K562 (cell line): ENCODE results near the gene PDE3A. TPM values are rescaled to one million over a fixed set of nuclear protein-coding genes. Genes with fewer than 3 reads are reported as not detected.

Source experiments
- ATAC-seq: fragments of 200-7000 bp; cut with Tn5 transposase; 3 replicates; pipeline ENCODE4 v1.9.1; 2020; ENCODE audit warnings: moderate library complexity
- BruUV-seq: library from RNA; stranded (reverse); fragments of 400-500 nt; replicated peaks from 2 replicates; lab custom pipeline; 2021; lab: Mats Ljungman, UMichigan
- CTCF ChIA-PET: fragments of 300-600 bp; formaldehyde crosslinking; extraction: SDS; loops from one replicate; lab custom pipeline; 2021; ENCODE audit warnings: low intra/inter-chr PET ratio; lab: Yijun Ruan, JAX
- POLR2A ChIA-PET: fragments of 300-600, 350-650 bp; sonication (Branson Sonifier 250); formaldehyde crosslinking; extraction: SDS; loops from one replicate; lab custom pipeline; 2021; ENCODE audit warnings: antibody characterized with exemption, inconsistent platforms; lab: Yijun Ruan, JAX
- DNase-seq, 4 experiments: peaks; one replicate each; pipeline versions ENCODE4 v3.0.0 to v3.0.0-alpha.2; 2011 to 2018; ENCODE audit warnings: low spot score in 3 of 4, mixed read lengths in 3 of 4; ENCODE audit errors: extremely low read depth in 1 of 4
- FAIRE-seq: peaks from 2 replicates; lab custom pipeline; 2011; peaks lifted over from hg19 to GRCh38; lab: Jason Lieb, UNC
- H2AFZ ChIP-seq: 2 replicates; pipeline ENCODE4 v1.6.0; 2011; ENCODE audit warnings: low read depth, low read length, control low read depth, inconsistent platforms
- H3K27ac ChIP-seq: fragments of 200-600 bp; 3 replicates; pipeline ENCODE4 v1.8.0; 2011; ENCODE audit warnings: low read depth, mild to moderate bottlenecking, control low read depth, inconsistent platforms, low read length, moderate library complexity, mixed read lengths; ENCODE audit errors: extremely low read depth
- H3K27me3 ChIP-seq, 2 experiments: fragments of 300-600 bp in 1 of 2; 2 replicates in 1 of 2; 3 replicates in 1 of 2; pipeline versions ENCODE4 v1.6.0 to v1.8.0; 2011; ENCODE audit warnings: inconsistent platforms in 2 of 2, low read length in 2 of 2, mild to moderate bottlenecking in 1 of 2, mixed read lengths in 1 of 2, moderate library complexity in 1 of 2; ENCODE audit not compliant: control insufficient read depth in 2 of 2, insufficient read depth in 2 of 2
- H3K36me3 ChIP-seq: fragments of 300-600 bp; 3 replicates; pipeline ENCODE4 v1.8.0; 2011; ENCODE audit warnings: mild to moderate bottlenecking, low read length, inconsistent platforms; ENCODE audit not compliant: control insufficient read depth, insufficient read depth
- H3K4me1 ChIP-seq, 2 experiments: fragments of 200-600 bp in 1 of 2; replicated peaks in 1 of 2; 2 replicates in 1 of 2; 3 replicates in 1 of 2; pipeline versions ENCODE4 v1.5.1 to v1.8.0; 2011; ENCODE audit warnings: inconsistent platforms in 2 of 2, low read length in 2 of 2, mild to moderate bottlenecking in 1 of 2, mixed read lengths in 1 of 2, moderate library complexity in 1 of 2; ENCODE audit not compliant: control insufficient read depth in 2 of 2, insufficient read depth in 2 of 2
- H3K4me2 ChIP-seq: 2 replicates; pipeline ENCODE4 v1.6.1; 2011; ENCODE audit warnings: low read length, control low read depth, inconsistent platforms, mixed read lengths; ENCODE audit not compliant: insufficient read depth
- H3K4me3 ChIP-seq: fragments of 200-600 bp; sonication (generic), shearing (Covaris generic); 2 replicates; pipeline ENCODE4 v1.5.1; 2016; ENCODE audit warnings: control low read depth, inconsistent platforms
- H3K79me2 ChIP-seq: fragments of 200-600 bp; 3 replicates; pipeline ENCODE4 v1.8.0; 2011; ENCODE audit warnings: low read length, inconsistent platforms; ENCODE audit not compliant: control insufficient read depth, insufficient read depth
- H3K9ac ChIP-seq, 2 experiments: 2 replicates each; pipeline versions ENCODE4 v1.6.0 to v1.6.1; 2011; ENCODE audit warnings: low read depth in 2 of 2, low read length in 2 of 2, control low read depth in 1 of 2, inconsistent platforms in 1 of 2, mild to moderate bottlenecking in 1 of 2, mixed read lengths in 1 of 2; ENCODE audit not compliant: insufficient read depth in 1 of 2
- H3K9me1 ChIP-seq: one replicate; pipeline ENCODE4 v1.6.0; 2011; ENCODE audit warnings: inconsistent platforms, mild to moderate bottlenecking, low read length, moderate library complexity; ENCODE audit not compliant: control insufficient read depth, insufficient read depth
- H3K9me3 ChIP-seq: replicated peaks from 2 replicates; pipeline ENCODE4 v1.5.1; 2011; ENCODE audit warnings: low read depth, low read length, inconsistent platforms; ENCODE audit not compliant: control insufficient read depth, insufficient read depth
- H4K20me1 ChIP-seq: replicated peaks from 2 replicates; pipeline ENCODE4 v1.6.1; 2011; ENCODE audit warnings: low read length, inconsistent platforms, mixed read lengths; ENCODE audit not compliant: control insufficient read depth, insufficient read depth
- ARID2 ChIP-seq: fragments of 450-650 bp; IDR thresholded peaks from 2 replicates; pipeline ENCODE4 v1.6.1; 2017; ENCODE audit warnings: antibody characterized with exemption, mild to moderate bottlenecking
- ATF7 ChIP-seq: fragments of 450-650 bp; IDR thresholded peaks from 2 replicates; pipeline ENCODE4 v1.7.1; 2014; ENCODE audit warnings: mild to moderate bottlenecking, moderate library complexity
- CHCHD3 ChIP-seq: fragments of 250-450 bp; sonication (Bioruptor Pico); IDR thresholded peaks from 2 replicates; pipeline ENCODE4 v2.1.2; 2022; ENCODE audit warnings: mild to moderate bottlenecking
- ELF2 ChIP-seq: fragments of 250-450 bp; sonication (Bioruptor Pico); IDR thresholded peaks from 2 replicates; pipeline ENCODE4 v1.5.0; 2021; ENCODE audit warnings: mild to moderate bottlenecking
- EP400 ChIP-seq: fragments of 450-650 bp; IDR thresholded peaks from 2 replicates; pipeline ENCODE4 v1.6.1; 2017; ENCODE audit warnings: antibody characterized with exemption, mild to moderate bottlenecking, moderate library complexity
- ETV1 ChIP-seq: fragments of 450-650 bp; conservative IDR thresholded peaks from 2 replicates; pipeline ENCODE4 v1.6.1; 2016; ENCODE audit warnings: missing genetic modification characterization, control low read depth, low read depth, missing compliant biosample characterization
- KLF13 ChIP-seq: fragments of 450-650 bp; IDR thresholded peaks from 2 replicates; pipeline ENCODE4 v1.6.1; 2016; ENCODE audit warnings: missing genetic modification characterization, low read depth, mild to moderate bottlenecking, missing compliant biosample characterization, moderate library complexity, borderline replicate concordance
- MYNN ChIP-seq, 2 experiments: sonication (generic); formaldehyde crosslinking in 1 of 2; IDR thresholded peaks; 2 replicates each; pipeline versions ENCODE4 v1.5.0 to v1.6.1; 2016 to 2020; ENCODE audit warnings: antibody characterized with exemption in 1 of 2, missing genetic modification reagents in 1 of 2
- PCBP2 ChIP-seq: fragments of 200-400 bp; formaldehyde crosslinking; IDR thresholded peaks from 2 replicates; pipeline ENCODE4 v1.6.1; 2018; ENCODE audit warnings: low read length, low read depth, mild to moderate bottlenecking, moderate library complexity; ENCODE audit not compliant: poor library complexity, severe bottlenecking
- TRIM24 ChIP-seq, 2 experiments: fragments of 450-650 bp; IDR thresholded peaks; 2 replicates each; pipeline ENCODE4 v1.6.1; 2016
- ZFPM2 ChIP-seq: fragments of 250-450 bp; sonication (Bioruptor Pico); IDR thresholded peaks from 2 replicates; pipeline ENCODE4 v1.5.1; 2022; ENCODE audit warnings: mild to moderate bottlenecking
- ZNF174 ChIP-seq: fragments of 250-450 bp; sonication (Bioruptor Pico); IDR thresholded peaks from 2 replicates; pipeline ENCODE4 v1.4.0; 2020; ENCODE audit warnings: mild to moderate bottlenecking
- whole genome bisulfite sequencing: fragments of 100-300 bp; shearing (Covaris generic); methylation state at CpG from one replicate; pipeline ENCODE4 v1.1.6; 2016; ENCODE audit warnings: low coverage, mixed read lengths; ENCODE audit not compliant: insufficient coverage; ENCODE audit errors: missing lambda C conversion rate; 5-methylcytosine and 5-hydroxymethylcytosine counted together
- in situ Hi-C: fragments of 300-500 bp; cut with MboI; formaldehyde crosslinking; loops from 4 replicates; pipeline ENCODE4 v1.15.0; 2018; ENCODE audit warnings: inconsistent platforms, mixed read lengths
- intact Hi-C: fragments of 100-400 bp; cut with micrococcal nuclease; formaldehyde crosslinking; loops from 2 replicates; pipeline ENCODE4 v1.14.2; 2022
- polyA plus RNA-seq, 8 experiments: library from polyadenylated mRNA; depleted of rRNA in 4 of 8; stranded (reverse) in 5 of 8; unstranded in 3 of 8; fragments of >200 nt; fragmentation: Nextera tagmentation in 2 of 8; fragmentation: Illumina TruSeq in 1 of 8; extraction: Ambion mirVana in 2 of 8; extraction: Trizol in 1 of 8; gene quantifications; 2 replicates each; pipeline versions ENCODE4 v1.2.1 to v1.2.3, GENCODE V29; 2011 to 2014; ENCODE audit warnings: inconsistent platforms in 1 of 8, missing spikeins in 1 of 8
- total RNA-seq, 7 experiments: library from RNA; depleted of rRNA in 6 of 7; stranded (reverse); fragments of >200 nt in 6 of 7; fragmentation: Illumina TruSeq in 2 of 7; extraction: Trizol in 2 of 7; gene quantifications; 2 replicates each; pipeline versions ENCODE4 v1.2.1 to v1.2.3, GENCODE V29; 2011 to 2021; ENCODE audit warnings: low replicate concordance in 1 of 7

Gene PDE3A
- total and polyA plus RNA-seq, 9 of the 15 experiments (the other 6 are each of a cell fraction or from before 2014, with no cell fraction given) = 0.02 TPM; not detected in 8

DNA sequence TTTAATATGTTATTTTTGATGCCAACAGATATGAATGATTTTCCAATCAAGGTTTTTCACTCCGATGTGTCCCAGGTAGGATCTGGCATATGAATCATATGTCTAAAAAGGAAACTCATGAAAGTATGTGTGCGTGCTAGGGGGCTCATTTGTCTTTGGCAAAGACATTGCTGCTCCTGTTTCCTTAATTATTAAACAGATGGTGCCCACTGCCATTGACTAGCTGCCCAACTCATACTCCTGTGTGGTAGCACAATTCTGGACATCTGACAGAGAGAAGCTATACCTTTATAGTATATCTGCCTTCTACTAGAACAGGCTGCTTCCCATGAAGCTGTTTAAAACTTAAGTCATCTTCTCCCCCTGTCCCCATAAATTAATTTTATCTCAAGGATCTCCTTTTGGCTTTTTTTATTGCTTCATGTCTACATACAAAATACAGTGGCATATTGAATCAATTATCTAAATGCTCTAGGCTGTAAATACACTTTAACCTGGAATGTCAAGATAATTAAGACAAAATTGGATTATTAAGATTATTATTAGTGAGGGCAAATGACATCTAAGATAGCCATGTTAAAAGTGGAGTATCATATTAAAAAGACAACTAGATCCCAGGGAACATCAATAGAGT is 1.4 kb upstream of the PDE3A start:
- no peak for ATAC-seq
- Histone ChIP-seq H3K4me2 (no peak overlapping the region), H3K4me3 (no peak overlapping the region), H3K36me3 (no peaks in the 10 kb centered on the region), H4K20me1 (no peaks in the 10 kb centered on the region), H2AFZ (no peak overlapping the region), H3K4me1 (no peaks in the 10 kb centered on the region), H3K27ac (no peak overlapping the region), H3K9ac (no peak overlapping the region), H3K79me2 (no peaks in the 10 kb centered on the region), H3K27me3 (no peaks in the 10 kb centered on the region), H3K9me3 (no peaks in the 10 kb centered on the region), H3K9me1 (no peaks in the 10 kb centered on the region)
- 0% methylated on average over 2 of the region's 2 CpGs for WGBS
- intact Hi-C loops = no loop called here
- BruUV-seq = no TSS peak
- POLR2A ChIA-PET = no interaction called here
- DNase-seq = no peak
- in situ Hi-C loops = no loop called here
- no peak for TF ChIP-seq CHCHD3 (CRISPR knock-in tag)
- TF ChIP-seq KLF13 = no peak
- no peak for TF ChIP-seq TRIM24 (IDR thresholded peaks at IDR 0.05)
- TF ChIP-seq ETV1 (tag) = no peak
- TF ChIP-seq EP400 = no peak
- no peak for TF ChIP-seq ELF2 (CRISPR knock-in tag)
- TF ChIP-seq ZNF174 (CRISPR knock-in tag) = no peak
- TF ChIP-seq MYNN (IDR thresholded peaks at IDR 0.05) = no peak
- no peak for TF ChIP-seq MYNN (CRISPR knock-in tag; IDR thresholded peaks at IDR 0.05)
- TF ChIP-seq ARID2 = no peak
- TF ChIP-seq PCBP2 = no peak
- no peak for TF ChIP-seq ATF7
- no peak for TF ChIP-seq ZFPM2 (CRISPR knock-in tag)
- CTCF ChIA-PET = no interaction called here
- no peak for FAIRE-seq
